Neural cell (in vitro differentiated cells): ENCODE results near the gene DKK2. TPM values are rescaled to one million over a fixed set of nuclear protein-coding genes. Genes with fewer than 3 reads are reported as not detected.

ENCODE experiments used
- H2AFZ ChIP-seq: fragments of 200-600, 300-800 bp; sonication (generic), shearing (Covaris generic); 2 replicates; pipeline ENCODE4 v1.6.0; 2014; ENCODE audit warnings: low read depth, mild to moderate bottlenecking, antibody characterized with exemption, low read length, moderate library complexity
- H3F3A ChIP-seq: fragments of 200-600 bp; shearing (Covaris generic); 2 replicates; pipeline ENCODE4 v1.6.1; 2016; ENCODE audit warnings: mild to moderate bottlenecking, moderate library complexity, mixed read lengths, antibody characterized with exemption, low read length; ENCODE audit not compliant: insufficient read depth, poor library complexity, severe bottlenecking
- H3K27ac ChIP-seq: fragments of 200-600, 300-800 bp; sonication (generic), shearing (Covaris generic); 2 replicates; pipeline ENCODE4 v1.5.1; 2014; ENCODE audit warnings: mild to moderate bottlenecking, low read length, moderate library complexity
- H3K27me3 ChIP-seq: fragments of 300-800, 200-600 bp; sonication (generic), shearing (Covaris generic); 2 replicates; pipeline ENCODE4 v1.6.0; 2014; ENCODE audit warnings: mild to moderate bottlenecking, low read depth, low read length, moderate library complexity; ENCODE audit not compliant: insufficient read depth
- H3K36me3 ChIP-seq: fragments of 300-800, 200-600 bp; sonication (generic), shearing (Covaris generic); 2 replicates; pipeline ENCODE4 v1.5.1; 2014; ENCODE audit warnings: mild to moderate bottlenecking, antibody characterized with exemption, low read length, moderate library complexity; ENCODE audit not compliant: insufficient read depth
- H3K4me2 ChIP-seq: fragments of 300-800, 200-600 bp; sonication (generic), shearing (Covaris generic); 2 replicates; pipeline ENCODE4 v1.6.0; 2014; ENCODE audit warnings: mild to moderate bottlenecking, low read length
- H3K4me3 ChIP-seq: fragments of 300-800, 200-600 bp; sonication (generic), shearing (Covaris generic); 2 replicates; pipeline ENCODE4 v1.5.1; 2014; ENCODE audit warnings: mild to moderate bottlenecking, low read length, moderate library complexity
- H3K79me2 ChIP-seq: fragments of 200-600 bp; shearing (Covaris generic); replicated peaks from 2 replicates; pipeline ENCODE4 v1.6.0; 2014; ENCODE audit warnings: mild to moderate bottlenecking, low read length, moderate library complexity; ENCODE audit not compliant: insufficient read depth
- H3K9ac ChIP-seq: fragments of 300-800, 200-600 bp; sonication (generic), shearing (Covaris generic); 2 replicates; pipeline ENCODE4 v1.6.1; 2016; ENCODE audit warnings: mild to moderate bottlenecking, low read length, mixed read lengths
- H3K9me2 ChIP-seq: fragments of 200-600 bp; shearing (Covaris generic); 2 replicates; pipeline ENCODE4 v1.6.1; 2016; ENCODE audit warnings: mild to moderate bottlenecking, low read length, mixed read lengths; ENCODE audit not compliant: insufficient read depth
- H3K9me3 ChIP-seq: fragments of 200-600, 300-800 bp; sonication (generic), shearing (Covaris generic); 2 replicates; pipeline ENCODE4 v1.6.1; 2016; ENCODE audit warnings: mild to moderate bottlenecking, mixed run types, low read length, moderate library complexity, mixed read lengths
- H4K20me1 ChIP-seq: fragments of 200-600 bp; shearing (Covaris generic); 2 replicates; pipeline ENCODE4 v1.6.1; 2016; ENCODE audit warnings: mild to moderate bottlenecking, mixed run types; ENCODE audit not compliant: insufficient read depth
- CTCF ChIP-seq: fragments of 450-650 bp; IDR thresholded peaks from 2 replicates; pipeline ENCODE4 v1.5.1; 2014; ENCODE audit warnings: antibody characterized with exemption, mild to moderate bottlenecking, moderate library complexity; ENCODE audit not compliant: poor library complexity, severe bottlenecking
- EP300 ChIP-seq: fragments of 450-650 bp; conservative IDR thresholded peaks from 2 replicates; pipeline ENCODE4 v1.6.1; 2014; ENCODE audit warnings: antibody characterized with exemption, mild to moderate bottlenecking, moderate library complexity; ENCODE audit not compliant: poor library complexity, severe bottlenecking
- EZH2 ChIP-seq: fragments of 200-600, 300-800 bp; shearing (Covaris generic), sonication (generic); IDR thresholded peaks from 2 replicates; pipeline ENCODE4 v1.6.1; 2014; ENCODE audit warnings: antibody characterized with exemption, low read length, borderline replicate concordance, mild to moderate bottlenecking; ENCODE audit not compliant: insufficient read depth, poor library complexity, severe bottlenecking
- MXI1 ChIP-seq: fragments of 450-650 bp; conservative IDR thresholded peaks from 2 replicates; pipeline ENCODE4 v1.6.1; 2014; ENCODE audit warnings: antibody characterized with exemption, mild to moderate bottlenecking; ENCODE audit not compliant: poor library complexity, severe bottlenecking
- POLR2AphosphoS5 ChIP-seq: IDR thresholded peaks from 2 replicates; pipeline ENCODE4 v1.6.1; 2012
- RAD21 ChIP-seq: fragments of 450-650 bp; conservative IDR thresholded peaks from 2 replicates; pipeline ENCODE4 v1.6.1; 2014; ENCODE audit warnings: antibody characterized with exemption, mild to moderate bottlenecking, moderate library complexity
- REST ChIP-seq: IDR thresholded peaks from 2 replicates; pipeline ENCODE4 v1.6.1; 2012; ENCODE audit warnings: borderline replicate concordance
- SMC3 ChIP-seq: fragments of 450-650 bp; conservative IDR thresholded peaks from 2 replicates; pipeline ENCODE4 v1.6.1; 2014; ENCODE audit warnings: antibody characterized with exemption, mild to moderate bottlenecking, moderate library complexity; ENCODE audit not compliant: poor library complexity
- TAF1 ChIP-seq: IDR thresholded peaks from 2 replicates; pipeline ENCODE4 v1.6.1; 2012; ENCODE audit warnings: low read depth
- polyA plus RNA-seq: library from polyadenylated mRNA; depleted of rRNA; stranded (reverse); fragments of >200 nt; gene quantifications from 2 replicates; pipeline ENCODE4 v1.2.3, GENCODE V29; 2014

Gene DKK2
- polyA plus RNA-seq, 1 donor from 2014 or later, result 0.33 TPM

GRCh38 chr4:106893903-106894302, 142.2 kb downstream of the DKK2 start:
- H3K9me3 ChIP-seq, result no peaks in the 10 kb centered on the region
- no peaks in the 10 kb centered on the region for H3K79me2 ChIP-seq
- H4K20me1 ChIP-seq, result no peaks in the 10 kb centered on the region
- H3K4me2 ChIP-seq, result no peak overlapping the region
- no peaks in the 10 kb centered on the region for H3K27me3 ChIP-seq
- no peaks in the 10 kb centered on the region for H3K36me3 ChIP-seq
- no peaks in the 10 kb centered on the region for H3K9me2 ChIP-seq
- H3K27ac ChIP-seq, result no peak overlapping the region
- no peak overlapping the region for H3K9ac ChIP-seq
- no peak overlapping the region for H3K4me3 ChIP-seq
- no peak for TF ChIP-seq RAD21
- TF ChIP-seq EZH2, result no peak
- no peak for TF ChIP-seq TAF1
- no peak for TF ChIP-seq REST
- no peak for TF ChIP-seq POLR2AphosphoS5
- no peak for TF ChIP-seq EP300
- TF ChIP-seq CTCF, result no peak
- no peak for TF ChIP-seq SMC3
- TF ChIP-seq MXI1, result no peak
- H3F3A ChIP-seq, result no peaks in the 10 kb centered on the region
- H2AFZ ChIP-seq, result no peak overlapping the region

GRCh38 chr4:106893395-106893881, 142.7 kb downstream of the DKK2 start:
- Histone ChIP-seq H2AFZ (no peak overlapping the region), H3K27me3 (no peaks in the 10 kb centered on the region), H3K36me3 (no peaks in the 10 kb centered on the region), H3K9me2 (no peaks in the 10 kb centered on the region), H3K4me3 (no peak overlapping the region), H3K79me2 (no peaks in the 10 kb centered on the region), H3F3A (no peaks in the 10 kb centered on the region), H3K9ac (no peak overlapping the region), H3K4me2 (no peak overlapping the region), H3K27ac (no peak overlapping the region), H3K9me3 (no peaks in the 10 kb centered on the region), H4K20me1 (no peaks in the 10 kb centered on the region)
- TF ChIP-seq EP300, result no peak
- no peak for TF ChIP-seq REST
- TF ChIP-seq SMC3, result no peak
- TF ChIP-seq RAD21, result no peak
- TF ChIP-seq EZH2, result no peak
- no peak for TF ChIP-seq TAF1
- no peak for TF ChIP-seq POLR2AphosphoS5
- TF ChIP-seq CTCF, result no peak
- no peak for TF ChIP-seq MXI1
